Middle frontal gyrus (tissue), 1 donor: ENCODE results near the gene DAW1.
"Not testable (repeated sequence)": the region's sequence is repeated elsewhere in the genome, so short reads cannot be mapped to it uniquely, and the experiment has no call there.

Source experiments
- DNase-seq: peaks from one replicate; pipeline ENCODE4 v3.0.0-alpha.2; 2015; ENCODE audit warnings: low spot score; ENCODE audit errors: extremely low spot score

DAW1 gene, protein sequence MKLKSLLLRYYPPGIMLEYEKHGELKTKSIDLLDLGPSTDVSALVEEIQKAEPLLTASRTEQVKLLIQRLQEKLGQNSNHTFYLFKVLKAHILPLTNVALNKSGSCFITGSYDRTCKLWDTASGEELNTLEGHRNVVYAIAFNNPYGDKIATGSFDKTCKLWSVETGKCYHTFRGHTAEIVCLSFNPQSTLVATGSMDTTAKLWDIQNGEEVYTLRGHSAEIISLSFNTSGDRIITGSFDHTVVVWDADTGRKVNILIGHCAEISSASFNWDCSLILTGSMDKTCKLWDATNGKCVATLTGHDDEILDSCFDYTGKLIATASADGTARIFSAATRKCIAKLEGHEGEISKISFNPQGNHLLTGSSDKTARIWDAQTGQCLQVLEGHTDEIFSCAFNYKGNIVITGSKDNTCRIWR

DNA sequence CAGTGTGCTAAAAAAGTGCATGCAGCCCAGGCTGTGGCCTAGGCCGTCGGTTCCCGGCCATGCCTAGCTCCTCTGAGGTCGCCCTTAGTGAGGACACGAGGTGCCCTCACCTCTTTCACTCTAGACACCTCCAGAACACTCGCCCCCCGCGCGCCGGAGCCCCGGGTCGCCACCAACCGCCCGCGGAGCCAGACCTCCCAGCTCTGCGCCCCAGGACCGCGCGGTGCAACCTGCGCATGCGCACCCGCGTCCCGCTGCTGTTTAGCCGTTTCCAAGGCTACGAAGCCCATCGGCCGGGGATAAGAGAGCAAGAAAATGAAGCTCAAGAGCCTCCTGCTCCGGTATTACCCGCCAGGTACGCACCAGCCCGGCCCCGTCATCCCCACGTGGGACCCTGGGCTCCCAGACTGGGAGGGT is at the start of gene DAW1:
TSS of gene DAW1 (plus strand) at position 257 of the 417 bp plus-strand sequence. CDS start at position 316, 59 bp downstream.
- no peak for DNase-seq

DNA sequence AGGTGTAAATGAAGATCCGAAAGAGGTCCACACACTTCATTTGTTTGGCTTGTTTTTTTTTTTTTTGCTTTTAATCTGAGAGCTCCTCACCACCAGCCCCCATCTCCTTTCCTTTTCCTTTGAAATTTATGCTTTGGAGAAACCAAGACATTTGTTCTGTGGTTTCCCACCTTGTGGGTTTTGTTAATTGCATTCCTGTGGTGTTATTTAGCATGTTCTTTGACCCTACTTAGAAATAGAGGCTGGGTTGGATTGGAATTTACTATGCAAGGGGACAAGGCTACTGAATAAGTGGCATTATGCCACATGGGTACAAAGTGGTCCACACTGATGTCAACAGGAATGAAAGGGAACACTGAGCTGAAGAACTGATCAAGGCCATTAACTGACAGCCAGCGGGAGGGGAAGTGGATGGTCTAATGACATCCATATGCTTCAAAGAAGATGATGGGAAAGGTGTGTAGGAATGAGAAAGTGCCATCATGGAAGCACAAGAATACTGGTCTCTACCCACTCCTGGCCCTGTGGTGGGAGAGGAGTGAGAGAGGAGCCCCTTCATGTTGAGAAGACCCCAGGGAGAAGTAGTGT is 48.9 kb upstream of the DAW1 start:
- no peak for DNase-seq

DNA sequence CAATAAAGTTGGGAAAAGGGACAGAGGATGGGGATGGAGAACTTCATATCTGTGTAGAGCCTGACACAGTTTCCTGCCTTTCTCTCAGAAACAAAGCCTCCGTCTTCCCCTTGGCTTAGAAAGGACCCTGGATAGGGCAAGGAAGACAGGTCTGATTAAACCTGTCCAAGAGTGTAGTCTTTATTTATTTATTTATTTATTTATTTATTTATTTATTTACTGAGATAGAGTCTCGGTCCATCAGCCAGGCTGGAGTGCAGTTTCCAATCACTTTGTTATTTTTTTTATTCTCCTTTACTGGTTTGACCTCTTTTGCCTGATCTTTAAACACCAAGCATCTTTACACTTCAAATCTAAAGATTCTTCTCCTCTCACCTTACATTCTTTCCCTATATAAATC is 47.5 kb upstream of the DAW1 start:
- DNase-seq = no peak

DNA sequence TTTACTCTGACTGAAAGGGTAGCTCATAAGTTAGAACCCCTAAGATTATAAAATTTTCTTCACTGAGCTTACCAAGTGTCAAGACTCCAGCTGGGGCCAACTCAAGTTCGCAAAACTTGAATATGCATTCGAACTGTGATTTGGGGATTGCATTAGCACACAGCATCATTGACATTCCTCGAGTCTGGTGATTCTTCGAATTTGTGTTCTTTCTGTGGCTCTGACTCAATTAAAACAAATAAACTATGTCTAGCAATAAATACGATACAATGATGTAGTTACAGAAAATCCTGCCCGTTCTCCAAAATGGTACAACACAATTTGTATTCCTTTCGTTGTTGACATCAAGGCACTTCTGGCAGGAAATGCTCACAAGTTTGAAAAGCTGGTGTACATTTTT is 46.7 kb upstream of the DAW1 start:
- DNase-seq = no peak

DNA sequence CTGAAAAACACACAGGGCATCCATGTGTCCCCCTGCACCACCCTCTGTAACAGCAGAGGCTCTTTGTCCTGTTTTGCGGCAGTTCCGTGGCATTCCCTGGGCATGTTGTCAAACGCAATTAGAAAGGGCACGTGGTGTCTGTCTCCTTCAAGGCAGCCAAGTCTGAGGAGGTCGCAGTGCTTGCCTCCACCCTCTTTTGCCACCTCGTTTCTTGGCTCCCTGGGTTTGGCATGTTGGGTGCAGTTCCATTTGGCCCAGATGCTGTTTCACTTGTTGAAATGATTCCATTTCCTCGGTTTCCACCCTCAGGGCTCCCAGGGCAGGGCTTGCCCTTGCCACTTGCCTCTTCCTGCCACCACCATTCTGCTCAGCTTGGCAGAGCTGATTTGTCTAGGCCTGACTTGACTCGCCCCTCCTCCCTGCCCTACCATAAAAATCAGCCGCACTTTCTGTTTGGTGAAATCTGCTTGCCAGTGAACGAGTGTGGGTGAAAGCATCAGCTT is 45.4 kb upstream of the DAW1 start:
- DNase-seq = no peak

DNA sequence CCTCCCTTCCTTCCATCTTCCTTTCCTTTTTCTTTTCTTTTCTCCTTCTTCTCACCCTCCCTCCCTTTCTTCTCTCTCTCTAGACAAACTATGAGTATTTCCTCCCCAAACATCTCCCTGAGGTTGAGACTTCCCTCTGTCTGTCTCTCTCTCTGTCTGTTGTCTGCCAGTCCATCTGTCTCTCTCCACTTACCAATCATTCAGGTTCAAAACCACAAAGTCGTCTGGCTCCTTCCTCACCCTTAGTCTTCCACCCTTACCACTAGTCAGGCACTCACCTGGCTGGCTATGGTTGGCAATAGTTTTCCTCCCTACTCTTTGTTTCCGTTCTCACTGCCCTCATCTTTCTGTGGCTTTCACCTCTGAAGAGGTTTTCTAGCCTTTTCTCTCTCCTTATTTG is 44.9 kb upstream of the DAW1 start:
- no peak for DNase-seq

DNA sequence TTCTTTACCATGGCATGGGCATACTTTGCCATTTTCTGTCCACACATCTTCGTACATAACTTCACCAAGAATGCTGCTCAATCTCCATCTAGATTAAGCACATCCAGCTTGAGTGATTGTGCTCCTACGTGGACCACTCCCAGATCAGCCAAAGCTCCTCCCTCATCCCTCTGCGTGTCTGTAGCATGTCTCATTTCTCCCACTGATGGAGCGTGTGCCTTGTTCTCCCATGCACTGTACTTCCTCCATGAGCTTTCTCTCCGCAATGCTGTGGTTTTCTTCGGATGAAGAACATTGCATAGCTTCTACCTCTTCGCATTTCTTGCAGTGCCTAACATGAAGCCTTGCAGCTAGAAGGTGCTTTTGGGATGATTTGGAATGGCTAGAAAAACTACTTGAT is 44.3 kb upstream of the DAW1 start:
- DNase-seq = no peak

DNA sequence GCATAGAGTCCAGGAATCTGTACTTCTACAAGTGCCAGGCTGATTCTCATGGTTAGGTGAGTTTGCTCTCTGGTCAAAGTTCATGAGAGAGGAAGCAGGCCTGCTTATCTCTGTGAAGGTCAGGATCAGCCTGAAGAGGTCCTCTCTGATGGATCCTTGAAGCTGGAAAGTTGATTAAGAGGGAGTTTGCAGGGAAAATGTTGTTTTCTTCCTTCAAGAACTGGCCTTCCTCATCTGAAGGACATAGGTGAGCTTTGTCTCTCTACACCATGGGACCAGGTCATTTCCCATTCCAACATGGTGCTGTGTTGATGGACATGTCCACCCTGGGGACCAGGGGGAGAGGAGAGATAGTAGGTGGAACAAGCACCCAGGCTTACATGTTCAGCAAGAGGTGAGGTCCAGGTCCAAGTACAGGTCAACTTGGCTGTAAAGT is 42.9 kb upstream of the DAW1 start:
- no peak for DNase-seq

DNA sequence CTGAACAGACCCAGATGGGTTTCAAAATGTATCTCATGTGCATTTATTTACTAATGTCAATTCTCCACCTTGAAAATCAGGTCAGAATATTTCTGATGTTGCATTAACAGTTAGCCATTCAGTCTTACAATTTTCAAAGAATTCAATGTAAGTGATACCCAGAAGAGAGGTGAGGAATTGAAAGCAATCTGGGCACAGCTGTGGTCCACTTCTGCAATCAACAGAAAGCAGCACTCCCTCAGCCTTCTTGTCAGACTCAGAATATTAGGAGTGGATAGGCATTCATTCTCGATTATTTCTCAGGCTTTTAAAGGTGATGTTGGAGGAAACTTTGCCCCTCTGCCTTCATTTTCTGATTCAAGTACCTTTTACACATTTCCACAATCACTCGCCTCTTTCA is 42.1 kb upstream of the DAW1 start:
- no peak for DNase-seq

DNA sequence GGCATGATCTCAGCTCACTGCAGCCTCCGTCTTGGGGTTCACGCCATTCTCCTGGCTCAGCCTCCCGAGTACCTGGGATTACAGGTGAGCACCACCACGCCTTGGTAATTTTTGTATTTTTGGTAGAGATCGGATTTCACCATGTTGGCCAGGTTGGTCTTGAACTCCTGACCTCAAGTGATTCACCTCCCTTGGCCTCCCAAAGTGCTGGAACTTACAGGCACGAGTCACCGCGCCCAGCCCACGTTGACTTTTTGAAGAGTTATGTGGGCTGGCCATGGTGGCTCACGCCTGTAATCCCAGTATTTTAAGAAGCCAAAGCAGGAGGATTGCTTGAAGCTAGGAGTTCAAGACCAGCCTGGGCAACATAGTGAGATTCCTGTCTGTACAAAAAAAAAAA is 37.0 kb upstream of the DAW1 start:
- DNase-seq = no peak

DNA sequence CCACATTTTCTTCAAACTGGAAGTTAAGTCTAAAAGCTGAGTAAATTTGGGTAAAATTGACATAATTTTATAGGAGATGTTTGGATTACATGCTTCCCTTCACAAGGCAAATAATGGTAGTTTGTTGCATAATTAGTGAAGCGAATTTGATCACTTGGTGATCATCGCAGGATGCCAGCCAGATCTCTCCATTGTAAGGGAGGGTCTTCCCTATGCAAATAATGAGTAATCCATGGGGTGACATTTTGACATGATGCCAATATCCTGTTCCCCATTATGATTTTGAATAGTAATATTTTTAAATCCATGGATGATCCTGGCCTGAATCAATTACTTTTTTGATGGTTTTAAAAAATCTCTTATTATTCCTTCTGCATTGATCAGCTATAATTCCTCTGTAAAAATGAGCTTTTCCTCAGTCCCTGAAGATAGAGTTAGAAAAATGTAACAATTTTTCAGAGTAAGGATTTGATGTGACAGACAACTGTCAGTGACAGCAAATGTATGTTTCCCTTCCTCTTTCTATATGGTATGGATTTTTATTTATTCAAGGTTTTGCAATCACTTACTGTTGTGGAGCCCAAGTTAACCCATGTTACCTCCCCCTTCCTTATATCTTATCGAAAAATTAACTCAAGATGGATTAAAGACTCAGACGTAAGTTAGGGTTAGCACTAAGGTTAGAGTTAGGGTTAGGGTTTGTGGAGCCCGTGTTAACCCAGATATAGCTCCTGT is 36.3 kb upstream of the DAW1 start:
- DNase-seq = no peak

DNA sequence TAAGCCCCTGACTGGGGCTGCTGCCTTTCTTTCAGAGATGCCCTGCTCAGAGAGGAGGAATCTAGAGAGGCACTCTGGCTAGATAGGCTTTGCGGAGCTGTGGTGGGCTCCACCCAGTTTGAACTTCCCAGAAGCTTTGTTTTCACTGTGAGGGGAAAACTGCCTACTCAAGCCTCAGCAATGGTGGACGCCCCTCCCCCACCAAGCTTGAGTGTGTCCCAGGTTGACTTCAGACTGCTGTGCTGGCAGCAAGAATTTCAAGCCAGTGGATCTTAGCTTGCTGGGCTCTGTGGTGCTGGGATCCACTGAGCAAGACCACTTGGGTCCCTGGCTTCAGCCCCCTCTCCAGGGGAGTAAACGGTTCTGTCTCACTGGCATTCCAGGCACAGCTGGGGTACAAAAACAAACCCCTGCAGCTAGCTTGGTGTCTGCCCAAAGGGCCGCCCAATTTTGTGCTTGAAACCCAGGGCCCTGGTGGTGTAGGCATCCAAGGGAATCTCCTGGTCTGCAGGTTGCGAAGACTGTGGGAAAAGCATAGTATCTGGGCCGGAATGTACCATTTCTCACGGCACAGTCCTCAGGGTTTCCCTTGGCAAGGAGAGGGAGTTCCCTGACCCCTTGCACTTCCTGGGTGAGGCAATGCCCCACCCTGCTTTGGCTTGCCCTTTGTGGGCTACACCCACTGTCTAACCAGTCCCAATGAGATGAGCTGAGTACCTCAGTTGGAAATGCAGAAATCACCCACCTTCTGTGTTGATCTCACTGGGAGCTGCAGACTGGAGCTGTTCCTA is 31.9 kb upstream of the DAW1 start:
- DNase-seq = not testable (repeated sequence)

DNA sequence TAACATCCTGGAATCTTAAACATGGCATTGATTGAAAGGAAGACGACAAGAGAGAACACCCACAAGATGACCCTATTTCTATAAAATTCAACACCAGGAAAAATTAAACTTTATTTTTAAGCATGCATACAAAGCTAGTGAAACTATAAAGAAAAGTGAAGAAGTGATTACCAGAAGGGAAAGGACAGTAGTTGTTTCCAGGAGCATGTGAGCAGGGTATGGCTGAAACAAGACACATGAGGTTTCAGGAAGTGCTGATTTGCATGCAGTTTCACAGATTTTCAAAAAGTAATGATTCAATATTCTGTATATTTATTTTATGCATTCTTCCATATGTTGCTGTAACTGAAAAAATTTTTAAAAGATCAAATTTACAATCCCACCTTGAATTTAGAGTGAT is 24.6 kb upstream of the DAW1 start:
- no peak for DNase-seq

DNA sequence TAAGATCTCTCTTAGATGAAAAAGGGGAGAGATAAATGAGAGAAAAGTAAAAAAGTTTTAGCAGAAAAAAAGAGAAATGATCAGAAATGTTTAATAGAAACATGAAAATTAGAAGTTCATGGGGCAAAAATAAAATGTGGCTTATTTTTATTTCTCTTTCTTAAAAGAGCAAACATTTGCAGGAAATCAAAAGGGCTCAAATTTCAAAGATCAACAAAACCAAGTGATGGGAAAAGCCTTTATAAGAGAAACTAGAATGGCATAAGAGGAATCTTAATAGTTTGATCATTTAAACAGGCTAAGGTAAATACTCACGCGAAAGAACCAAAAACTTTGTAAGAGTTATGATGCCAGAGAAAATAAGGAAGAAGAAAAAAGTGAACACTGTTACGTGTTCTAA is 23.3 kb upstream of the DAW1 start:
- no peak for DNase-seq

DNA sequence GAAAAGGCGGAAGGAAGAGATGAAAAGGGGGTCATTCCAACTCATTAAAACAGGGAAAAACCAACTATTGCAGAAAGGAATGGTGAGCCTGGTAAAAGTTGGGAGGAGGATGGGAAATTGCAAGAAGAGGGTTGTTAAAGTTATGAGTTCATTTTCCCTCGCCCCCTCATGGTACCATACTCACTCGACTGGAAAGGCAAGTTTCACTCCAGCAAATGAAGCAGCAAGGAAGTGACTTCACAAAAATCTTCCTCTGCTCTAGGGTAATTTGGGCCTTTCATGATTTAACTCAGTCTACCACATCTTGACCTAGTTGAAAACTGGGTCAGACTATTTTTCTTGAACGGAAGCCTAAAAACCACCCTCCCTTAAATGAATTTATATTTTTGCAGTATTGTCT is 22.8 kb upstream of the DAW1 start:
- DNase-seq = no peak

DNA sequence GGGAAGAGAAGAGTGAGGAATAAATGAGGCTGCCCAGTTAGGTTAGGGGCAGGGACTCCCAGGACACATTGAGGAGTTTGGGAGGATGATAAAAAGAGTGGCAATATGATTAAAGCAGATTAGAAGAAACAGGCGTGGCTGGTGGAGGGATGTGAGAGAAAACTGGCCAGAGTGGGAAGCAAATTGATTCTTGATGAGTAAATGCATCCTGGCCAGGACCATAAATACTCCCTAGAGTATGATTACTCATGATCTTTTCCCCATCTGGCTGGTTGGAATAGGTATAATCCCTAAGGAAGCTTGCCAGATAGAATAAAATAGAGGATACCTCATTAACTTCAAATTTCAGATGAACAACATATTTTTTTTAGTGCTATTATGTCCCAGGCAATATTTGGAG is 21.5 kb upstream of the DAW1 start:
- no peak for DNase-seq

DNA sequence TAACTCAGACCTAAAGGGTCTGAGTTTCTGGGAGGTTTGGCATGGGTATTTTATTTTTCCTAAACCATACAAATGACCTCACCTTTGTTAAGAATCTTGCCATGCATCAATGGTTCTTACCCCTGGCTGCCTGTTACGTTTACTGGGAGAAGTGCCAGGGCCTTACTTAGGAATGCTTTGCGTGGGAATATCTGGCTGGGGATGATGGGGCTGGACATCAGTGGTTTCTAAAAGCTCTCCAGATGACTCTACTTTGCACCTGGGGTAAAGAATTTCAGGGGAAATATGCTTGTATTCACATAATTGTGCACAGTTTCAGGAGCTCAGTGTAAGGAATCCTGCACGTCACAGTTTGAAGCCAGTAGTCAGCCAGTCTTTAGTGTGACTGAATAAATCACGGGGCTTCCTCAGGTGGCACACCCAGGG is 18.2 kb upstream of the DAW1 start:
- no peak for DNase-seq

DNA sequence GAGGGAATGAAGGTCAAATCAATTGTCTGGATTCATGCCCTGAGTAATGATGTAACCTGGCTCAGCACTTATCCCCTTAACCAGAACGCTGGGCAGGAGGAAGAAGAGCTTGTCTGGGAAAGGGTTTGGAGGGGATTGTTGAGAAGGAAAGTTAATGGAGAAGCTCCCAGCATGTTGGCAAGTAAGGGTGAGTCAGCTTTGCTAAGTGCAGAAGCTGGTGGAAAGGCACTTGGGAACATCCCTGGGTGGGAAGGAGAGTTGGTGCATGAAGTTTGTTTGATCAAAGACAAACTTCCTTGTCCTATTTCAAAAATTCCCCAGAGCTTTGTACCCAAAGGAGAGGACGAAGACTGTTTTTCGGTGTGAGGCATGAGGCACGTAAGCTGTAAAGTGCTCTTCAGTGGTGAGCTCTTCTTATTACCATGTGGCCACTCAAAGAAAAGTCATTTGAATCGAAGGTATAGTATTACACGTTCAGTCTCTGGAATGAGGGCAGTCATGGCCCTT is 17.6 kb upstream of the DAW1 start:
- no peak for DNase-seq

DNA sequence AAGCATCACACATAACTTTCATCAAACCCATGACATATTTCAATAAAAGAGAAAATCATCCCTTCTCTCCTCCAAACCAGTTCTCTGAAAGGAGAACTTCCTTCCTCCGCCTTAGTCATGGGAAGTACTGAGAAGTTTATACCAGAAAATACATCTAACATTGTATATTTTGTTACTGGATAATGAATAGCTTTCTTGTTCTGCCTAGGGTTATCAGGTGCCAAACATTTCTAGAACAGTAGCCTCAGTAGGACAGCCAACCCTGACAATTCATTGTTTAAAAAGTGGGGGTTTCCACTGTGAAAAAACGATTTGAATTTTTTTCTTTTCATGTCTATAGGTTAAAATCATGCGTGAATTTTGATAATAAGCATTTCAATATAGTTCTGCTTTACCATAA is 16.0 kb upstream of the DAW1 start:
- no peak for DNase-seq

DNA sequence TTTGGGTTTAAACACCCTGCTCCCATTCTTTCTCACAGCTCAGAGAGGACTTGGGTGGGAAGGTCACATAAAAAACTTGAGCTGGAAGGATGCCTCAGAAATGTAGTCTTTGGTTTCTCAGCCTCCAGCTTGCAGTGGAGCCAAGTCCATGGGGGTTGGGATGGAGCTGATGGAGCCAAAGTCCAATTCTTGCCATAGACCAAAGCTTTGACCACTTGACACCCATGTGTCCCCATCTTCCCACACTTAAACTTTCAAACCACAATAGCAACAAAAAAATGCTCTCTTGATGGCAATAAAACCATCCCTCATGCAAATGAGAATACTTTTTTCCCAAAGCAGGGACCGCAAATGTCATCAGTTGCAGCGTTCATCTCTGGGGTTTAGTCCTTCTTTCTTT is 14.7 kb upstream of the DAW1 start:
- no peak for DNase-seq

DNA sequence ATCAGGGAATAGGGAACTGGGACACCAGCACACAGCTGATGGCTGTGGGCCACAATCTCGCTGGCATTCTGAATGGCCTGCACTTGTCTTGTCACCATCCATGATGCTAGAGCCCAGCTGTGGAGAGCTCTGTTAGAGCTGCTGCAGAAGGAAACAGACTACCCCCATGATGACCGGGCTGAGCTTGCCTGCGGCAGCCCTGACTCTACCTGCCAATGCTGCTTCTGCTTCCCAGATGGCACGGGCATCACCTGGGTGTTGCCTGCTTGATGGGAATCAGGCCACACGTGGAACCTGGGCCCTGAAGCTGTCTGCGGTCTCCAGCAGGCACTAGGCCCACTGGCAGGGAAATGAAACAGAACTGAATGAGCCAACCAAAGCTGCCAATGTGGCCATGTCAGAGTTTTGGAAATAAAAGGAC is 11.2 kb upstream of the DAW1 start:
- no peak for DNase-seq
